Suprapubic skin (tissue), 4 donors: Measurements from ENCODE around the gene PKN1. TPM values are rescaled to one million over a fixed set of nuclear protein-coding genes. Genes with fewer than 3 reads are reported as not detected.

Experiments
- DNase-seq, 2 donors: peaks; one replicate each; pipeline ENCODE4 v3.0.0-alpha.2; 2019; ENCODE audit warnings: low spot score in 2 of 2
- H3K27ac ChIP-seq: fragments of 200-600 bp; sonication (generic); one replicate; pipeline ENCODE4 v1.5.1; 2019
- H3K27me3 ChIP-seq: fragments of 200-600 bp; sonication (generic); one replicate; pipeline ENCODE4 v1.5.1; 2019
- H3K36me3 ChIP-seq: fragments of 200-600 bp; sonication (generic); one replicate; pipeline ENCODE4 v1.5.1; 2019
- H3K4me1 ChIP-seq: fragments of 200-600 bp; sonication (generic); one replicate; pipeline ENCODE4 v1.5.1; 2019
- H3K4me3 ChIP-seq: fragments of 200-600 bp; sonication (generic); one replicate; pipeline ENCODE4 v1.5.1; 2019; ENCODE audit warnings: mild to moderate bottlenecking
- H3K9me3 ChIP-seq: fragments of 200-600 bp; sonication (generic); one replicate; pipeline ENCODE4 v1.5.1; 2019
- CTCF ChIP-seq, 2 donors: fragments of 200-600 bp in 1 of 2; fragments of 450-650 bp in 1 of 2; sonication (generic) in 1 of 2; IDR thresholded peaks; one replicate each; pipeline ENCODE4 v1.5.1; 2016 to 2019; ENCODE audit warnings: antibody characterized with exemption in 2 of 2, mild to moderate bottlenecking in 1 of 2, moderate library complexity in 1 of 2
- EP300 ChIP-seq: sonication (generic); formaldehyde crosslinking; IDR thresholded peaks from one replicate; pipeline ENCODE4 v1.6.1; 2017; ENCODE audit warnings: antibody characterized with exemption
- POLR2A ChIP-seq, 2 donors: fragments of 450-650 bp; IDR thresholded peaks; one replicate each; pipeline ENCODE4 v1.6.1; 2017; ENCODE audit warnings: antibody characterized with exemption in 2 of 2, mild to moderate bottlenecking in 2 of 2, moderate library complexity in 2 of 2
- POLR2AphosphoS5 ChIP-seq, 3 donors: sonication (generic); formaldehyde crosslinking; IDR thresholded peaks; one replicate each; pipeline ENCODE4 v1.6.1; 2017; ENCODE audit warnings: antibody characterized with exemption in 3 of 3
- WGBS: methylation state at CpG from one replicate; pipeline ENCODE4 v1.1.5; 2018; 5-methylcytosine and 5-hydroxymethylcytosine counted together
- total RNA-seq, 4 donors: library from RNA; depleted of rRNA; stranded (reverse); fragments of >200 nt; gene quantifications; one replicate each; pipeline ENCODE4 v1.1.0, GENCODE V29; 2016

PKN1 gene
- total RNA-seq, 4 donors from 2014 or later = 8.6 to 21.2 (median 14.9) TPM

GRCh38 chr19:14463747-14464146 is 30.6 kb downstream of the PKN1 start:
- H3K27me3 ChIP-seq = no peaks in the 10 kb centered on the region
- no peak overlapping the region for H3K4me3 ChIP-seq
- H3K9me3 ChIP-seq = no peaks in the 10 kb centered on the region
- no peak for DNase-seq
- no peaks in the 10 kb centered on the region for H3K4me1 ChIP-seq
- WGBS = 93% methylated on average over 3 of the region's 21 CpGs
- H3K27ac ChIP-seq = no peak overlapping the region
- TF ChIP-seq EP300 = no peak
- no peak for TF ChIP-seq CTCF (IDR thresholded peaks at IDR 0.05)
- no peak for TF ChIP-seq POLR2A (IDR thresholded peaks at IDR 0.05)
- no peak for TF ChIP-seq POLR2AphosphoS5 (IDR thresholded peaks at IDR 0.05)
- peaks cover 64% of the 10 kb centered on the region for H3K36me3 ChIP-seq

- Histone ChIP-seq H3K27me3 (peaks cover 1% of the 10 kb centered on the region), H3K27ac (no peak overlapping the region), H3K4me3 (no peak overlapping the region), H3K4me1 (peaks cover 10% of the 10 kb centered on the region), H3K9me3 (no peaks in the 10 kb centered on the region), H3K36me3 (peaks cover 77% of the 10 kb centered on the region)
- TF ChIP-seq CTCF (IDR thresholded peaks at IDR 0.05) (no peak), EP300 (no peak), POLR2AphosphoS5 (IDR thresholded peaks at IDR 0.05) (no peak)
- no peak for DNase-seq
- WGBS = 84% methylated on average over 9 of the region's 12 CpGs
Observed at GRCh38 chr19:14467391-14467790, 34.3 kb downstream of the PKN1 start.

GRCh38 chr19:14467816-14468215 is 34.7 kb downstream of the PKN1 start:
- TF ChIP-seq CTCF (IDR thresholded peaks at IDR 0.05) = no peak
- no peak for TF ChIP-seq EP300
- no peak for TF ChIP-seq POLR2A (IDR thresholded peaks at IDR 0.05)
- no peak for TF ChIP-seq POLR2AphosphoS5 (IDR thresholded peaks at IDR 0.05)
- no peak overlapping the region for H3K4me3 ChIP-seq
- peaks cover 14% of the 10 kb centered on the region for H3K4me1 ChIP-seq
- WGBS = 55% methylated on average over 3 of the region's 9 CpGs
- H3K9me3 ChIP-seq = no peaks in the 10 kb centered on the region
- peaks cover 5% of the 10 kb centered on the region for H3K27me3 ChIP-seq
- peaks cover 74% of the 10 kb centered on the region for H3K36me3 ChIP-seq
- H3K27ac ChIP-seq = no peak overlapping the region
- no peak for DNase-seq

- 80% methylated on average over 19 of the region's 32 CpGs for WGBS
- TF ChIP-seq POLR2AphosphoS5 (IDR thresholded peaks at IDR 0.05) = no peak
- TF ChIP-seq EP300 = no peak
- no peak for TF ChIP-seq POLR2A (IDR thresholded peaks at IDR 0.05)
- TF ChIP-seq CTCF (IDR thresholded peaks at IDR 0.05) = no peak
- H3K36me3 ChIP-seq = peaks cover 49% of the 10 kb centered on the region
- no peak for DNase-seq
- no peak overlapping the region for H3K4me3 ChIP-seq
- peaks cover 34% of the 10 kb centered on the region for H3K4me1 ChIP-seq
- H3K27ac ChIP-seq = no peak overlapping the region
- H3K27me3 ChIP-seq = peaks cover 28% of the 10 kb centered on the region
- no peaks in the 10 kb centered on the region for H3K9me3 ChIP-seq
Observed at GRCh38 chr19:14470031-14470876, 37.1 kb downstream of the PKN1 start.

- no peak for DNase-seq
- Histone ChIP-seq H3K27me3 (peaks cover 28% of the 10 kb centered on the region), H3K27ac (no peak overlapping the region), H3K36me3 (peaks cover 36% of the 10 kb centered on the region), H3K9me3 (no peaks in the 10 kb centered on the region), H3K4me3 (peak overlapping the region; percentile 30), H3K4me1 (peaks cover 47% of the 10 kb centered on the region)
- WGBS = 58% methylated on average over 43 of the region's 46 CpGs
- TF ChIP-seq CTCF (IDR thresholded peaks at IDR 0.05) (no peak), POLR2A (IDR thresholded peaks at IDR 0.05) (no peak), POLR2AphosphoS5 (IDR thresholded peaks at IDR 0.05) (no peak), EP300 (no peak)
Observed at GRCh38 chr19:14471436-14472187, 38.5 kb downstream of the PKN1 start.
